Measurements from ENCODE around the gene SLC26A9.
"Not testable (repeated sequence)": the region's sequence is repeated elsewhere in the genome, so short reads cannot be mapped to it uniquely, and the experiment has no call there.

The SLC26A9 gene

DNA sequence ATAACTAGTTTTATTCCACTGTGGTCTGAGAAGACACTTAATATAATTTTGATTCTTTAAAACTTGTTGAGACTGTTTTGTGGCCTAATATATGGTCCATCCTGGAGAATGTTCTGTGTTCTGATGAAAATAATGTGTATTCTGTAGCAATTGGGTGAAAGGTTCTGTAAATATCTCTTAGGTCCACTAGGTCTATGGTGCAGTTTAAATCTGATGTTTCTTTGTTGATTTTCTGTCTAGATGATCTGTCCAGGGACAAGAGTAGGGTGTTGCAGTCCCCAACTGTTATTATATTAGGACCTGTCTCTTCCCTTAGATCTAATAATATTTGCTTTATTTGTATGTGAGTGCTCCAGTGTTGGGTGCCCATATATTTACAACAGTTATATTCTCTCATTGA, 59.5 kb downstream of the SLC26A9 start:
- H3K79me2 ChIP-seq (ENCODE audit: insufficient read depth, low read depth), result no peaks in the 10 kb centered on the region
- H2AFZ ChIP-seq (ENCODE audit: low read depth), result no peak overlapping the region
- no peaks in the 10 kb centered on the region for H3K4me1 ChIP-seq (ENCODE audit: low read depth, poor library complexity, severe bottlenecking)
- no peak overlapping the region for H3K9ac ChIP-seq
- no peak overlapping the region for H3K27ac ChIP-seq
- H4K20me1 ChIP-seq (ENCODE audit: insufficient read depth), result no peaks in the 10 kb centered on the region
- no peak overlapping the region for H3K4me2 ChIP-seq
- TF ChIP-seq, protein P1, sequence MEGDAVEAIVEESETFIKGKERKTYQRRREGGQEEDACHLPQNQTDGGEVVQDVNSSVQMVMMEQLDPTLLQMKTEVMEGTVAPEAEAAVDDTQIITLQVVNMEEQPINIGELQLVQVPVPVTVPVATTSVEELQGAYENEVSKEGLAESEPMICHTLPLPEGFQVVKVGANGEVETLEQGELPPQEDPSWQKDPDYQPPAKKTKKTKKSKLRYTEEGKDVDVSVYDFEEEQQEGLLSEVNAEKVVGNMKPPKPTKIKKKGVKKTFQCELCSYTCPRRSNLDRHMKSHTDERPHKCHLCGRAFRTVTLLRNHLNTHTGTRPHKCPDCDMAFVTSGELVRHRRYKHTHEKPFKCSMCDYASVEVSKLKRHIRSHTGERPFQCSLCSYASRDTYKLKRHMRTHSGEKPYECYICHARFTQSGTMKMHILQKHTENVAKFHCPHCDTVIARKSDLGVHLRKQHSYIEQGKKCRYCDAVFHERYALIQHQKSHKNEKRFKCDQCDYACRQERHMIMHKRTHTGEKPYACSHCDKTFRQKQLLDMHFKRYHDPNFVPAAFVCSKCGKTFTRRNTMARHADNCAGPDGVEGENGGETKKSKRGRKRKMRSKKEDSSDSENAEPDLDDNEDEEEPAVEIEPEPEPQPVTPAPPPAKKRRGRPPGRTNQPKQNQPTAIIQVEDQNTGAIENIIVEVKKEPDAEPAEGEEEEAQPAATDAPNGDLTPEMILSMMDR (conservative IDR thresholded peaks at IDR 0.05; ENCODE audit: low read depth, low read length), result no peak
- H3K27me3 ChIP-seq (ENCODE audit: insufficient read depth, low read depth), result no peaks in the 10 kb centered on the region
- H3K4me3 ChIP-seq (IDR thresholded peaks at IDR 0.05; ENCODE audit: insufficient read depth, low read depth, low read length), result no peak overlapping the region
- no peaks in the 10 kb centered on the region for H3K36me3 ChIP-seq (ENCODE audit: insufficient read depth)

DNA sequence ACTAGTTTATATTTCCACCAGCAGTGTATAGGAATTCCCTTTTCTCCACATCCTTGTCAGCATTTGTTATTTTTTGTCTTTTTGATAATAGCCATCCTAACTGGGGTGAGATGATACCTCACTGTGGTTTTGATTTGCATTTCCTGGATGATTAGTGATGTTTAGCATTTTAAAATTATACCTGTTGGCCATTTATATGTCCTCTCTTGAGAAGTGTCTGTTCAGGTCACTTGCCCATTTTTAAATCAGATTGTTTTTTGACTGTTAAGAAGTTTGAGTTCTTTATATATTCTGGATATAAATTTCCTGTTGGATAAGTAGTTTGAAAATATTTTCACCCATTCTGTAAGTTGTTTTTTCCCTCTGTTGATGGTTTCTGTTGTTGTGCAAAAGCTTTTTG, 62.3 kb downstream of the SLC26A9 start:
- H3K27me3 ChIP-seq (ENCODE audit: insufficient read depth, low read depth), result no peaks in the 10 kb centered on the region
- no peak overlapping the region for H2AFZ ChIP-seq (ENCODE audit: low read depth)
- TF ChIP-seq, protein P1 (conservative IDR thresholded peaks at IDR 0.05; ENCODE audit: low read depth, low read length), result no peak
- H3K36me3 ChIP-seq (ENCODE audit: insufficient read depth), result no peaks in the 10 kb centered on the region
- H3K4me1 ChIP-seq (ENCODE audit: low read depth, poor library complexity, severe bottlenecking), result no peaks in the 10 kb centered on the region
- no peak overlapping the region for H3K27ac ChIP-seq
- no peak overlapping the region for H3K4me3 ChIP-seq (IDR thresholded peaks at IDR 0.05; ENCODE audit: insufficient read depth, low read depth, low read length)
- no peak overlapping the region for H3K4me2 ChIP-seq
- H3K9ac ChIP-seq, result no peak overlapping the region
- no peaks in the 10 kb centered on the region for H4K20me1 ChIP-seq (ENCODE audit: insufficient read depth)
- no peaks in the 10 kb centered on the region for H3K79me2 ChIP-seq (ENCODE audit: insufficient read depth, low read depth)

DNA sequence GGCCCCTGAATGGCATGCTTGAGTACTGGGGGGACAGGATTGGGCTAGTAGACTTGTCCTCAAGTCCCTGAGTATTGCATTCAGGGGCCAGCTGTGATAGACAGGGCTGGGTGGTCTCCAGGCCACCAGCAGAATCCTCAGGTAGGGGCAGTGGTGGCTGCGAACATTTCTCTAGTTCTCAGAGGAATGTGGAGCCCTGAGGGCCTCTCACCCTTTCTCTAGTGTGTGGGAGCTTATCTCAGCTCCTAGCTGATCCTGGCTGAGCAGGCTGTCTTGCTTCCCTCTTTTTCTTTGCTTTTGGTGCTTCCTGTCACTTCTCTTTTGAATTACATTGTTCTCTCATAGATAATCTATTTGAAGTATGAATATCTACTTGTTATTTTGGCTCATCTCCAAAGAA, 63.3 kb downstream of the SLC26A9 start:
- Histone ChIP-seq H3K9ac (no peak overlapping the region), H2AFZ (ENCODE audit: low read depth) (no peak overlapping the region), H3K27me3 (ENCODE audit: insufficient read depth, low read depth) (no peaks in the 10 kb centered on the region), H3K27ac (no peak overlapping the region), H4K20me1 (ENCODE audit: insufficient read depth) (no peaks in the 10 kb centered on the region), H3K4me1 (ENCODE audit: low read depth, poor library complexity, severe bottlenecking) (no peaks in the 10 kb centered on the region), H3K36me3 (ENCODE audit: insufficient read depth) (no peaks in the 10 kb centered on the region), H3K4me3 (IDR thresholded peaks at IDR 0.05; ENCODE audit: insufficient read depth, low read depth, low read length) (no peak overlapping the region), H3K4me2 (no peak overlapping the region), H3K79me2 (ENCODE audit: insufficient read depth, low read depth) (no peaks in the 10 kb centered on the region)
- TF ChIP-seq, protein P1 (conservative IDR thresholded peaks at IDR 0.05; ENCODE audit: low read depth, low read length), result no peak

DNA sequence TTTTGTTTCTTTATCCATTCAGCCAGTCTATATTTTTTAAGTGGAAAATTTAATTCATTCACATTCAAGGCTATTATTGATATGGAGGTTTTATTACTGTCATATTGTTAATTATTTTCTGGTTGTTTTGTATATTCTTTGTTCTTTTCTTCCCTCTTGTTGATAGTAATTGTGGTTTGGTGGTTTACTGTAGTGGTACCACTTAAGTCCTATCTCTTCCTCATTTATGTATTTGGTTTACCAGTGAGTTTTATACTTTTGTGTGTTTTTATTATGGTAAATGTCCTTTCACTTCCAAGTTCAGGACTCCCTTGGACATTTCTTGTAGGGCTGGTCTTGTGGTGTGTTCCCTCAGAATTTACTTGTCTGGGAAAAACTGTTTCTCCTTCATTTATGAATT, 65.2 kb downstream of the SLC26A9 start:
- H3K4me3 ChIP-seq (IDR thresholded peaks at IDR 0.05; ENCODE audit: insufficient read depth, low read depth, low read length), result no peak overlapping the region
- H3K4me1 ChIP-seq (ENCODE audit: low read depth, poor library complexity, severe bottlenecking), result no peaks in the 10 kb centered on the region
- H4K20me1 ChIP-seq (ENCODE audit: insufficient read depth), result no peaks in the 10 kb centered on the region
- TF ChIP-seq, protein P1 (conservative IDR thresholded peaks at IDR 0.05; ENCODE audit: low read depth, low read length), result no peak
- H3K27me3 ChIP-seq (ENCODE audit: insufficient read depth, low read depth), result no peaks in the 10 kb centered on the region
- H3K4me2 ChIP-seq, result no peak overlapping the region
- no peak overlapping the region for H3K9ac ChIP-seq
- H3K36me3 ChIP-seq (ENCODE audit: insufficient read depth), result no peaks in the 10 kb centered on the region
- H2AFZ ChIP-seq (ENCODE audit: low read depth), result no peak overlapping the region
- no peaks in the 10 kb centered on the region for H3K79me2 ChIP-seq (ENCODE audit: insufficient read depth, low read depth)
- no peak overlapping the region for H3K27ac ChIP-seq

DNA sequence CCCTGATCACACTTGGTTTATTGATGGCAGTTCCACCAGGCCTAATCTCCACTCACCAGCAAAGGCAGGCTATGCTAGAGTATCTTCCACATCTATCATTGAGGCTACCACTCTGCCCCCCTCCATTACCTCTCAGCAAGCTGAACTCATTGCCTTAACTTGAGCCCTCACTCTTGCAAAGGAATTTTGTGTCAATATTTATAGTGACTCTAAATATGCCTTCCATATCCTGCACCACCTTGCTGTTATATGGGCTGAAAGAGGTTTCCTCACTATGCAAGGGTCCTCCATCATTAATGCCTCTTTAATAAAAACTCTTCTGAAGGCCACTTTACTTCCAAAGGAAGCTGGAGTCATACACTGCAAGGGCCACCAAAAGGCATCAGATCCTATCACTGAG, 70.1 kb downstream of the SLC26A9 start:
- H3K27ac ChIP-seq; H3K4me1 ChIP-seq (ENCODE audit: low read depth, poor library complexity, severe bottlenecking); H2AFZ ChIP-seq (ENCODE audit: low read depth); H3K9ac ChIP-seq; H3K4me2 ChIP-seq; H3K79me2 ChIP-seq (ENCODE audit: insufficient read depth, low read depth); H3K4me3 ChIP-seq (IDR thresholded peaks at IDR 0.05; ENCODE audit: insufficient read depth, low read depth, low read length); H4K20me1 ChIP-seq (ENCODE audit: insufficient read depth); H3K36me3 ChIP-seq (ENCODE audit: insufficient read depth); H3K27me3 ChIP-seq (ENCODE audit: insufficient read depth, low read depth): not testable (repeated sequence)

Measured in KMS-11 (cell line).